Measurements from ENCODE around the gene SCG5. TPM values are rescaled to one million over a fixed set of nuclear protein-coding genes. Genes with fewer than 3 reads are reported as not detected.

The SCG5 gene
- total RNA-seq, 2 donors from 2014 or later: 10.9 to 17.2 TPM

- no peak overlapping the region for H3K27ac ChIP-seq (ENCODE audit: low read depth, low read length)
- H3K9me3 ChIP-seq (ENCODE audit: control insufficient read depth, low read length): peaks cover 24% of the 10 kb centered on the region
- no peaks in the 10 kb centered on the region for H3K36me3 ChIP-seq (ENCODE audit: control insufficient read depth, insufficient read depth, low read length)
- no peaks in the 10 kb centered on the region for H3K4me1 ChIP-seq (ENCODE audit: control insufficient read depth, insufficient read depth, low read length)
- TF ChIP-seq CTCF (conservative IDR thresholded peaks at IDR 0.05): no peak
- H3K4me3 ChIP-seq (ENCODE audit: low read length): no peak overlapping the region
- H3K27me3 Mint-ChIP-seq (ENCODE audit: insufficient read depth): peaks cover 2% of the 10 kb centered on the region
- no peaks in the 10 kb centered on the region for H3K27me3 ChIP-seq (ENCODE audit: control insufficient read depth, insufficient read depth, low read length, poor library complexity, severe bottlenecking)
- no peak overlapping the region for H3K27ac Mint-ChIP-seq
- no peak overlapping the region for H3K4me3 Mint-ChIP-seq
- no peak overlapping the region for H3K9ac ChIP-seq (ENCODE audit: extremely low read depth, low read length, poor library complexity, severe bottlenecking)
- DNase-seq: no peak
- peaks cover 19% of the 10 kb centered on the region for H3K4me1 Mint-ChIP-seq
- H3K36me3 Mint-ChIP-seq (ENCODE audit: low read depth): peaks cover 3% of the 10 kb centered on the region
- H3K9me3 Mint-ChIP-seq: peaks cover 28% of the 10 kb centered on the region
- 85% methylated on average over 1 of the region's 1 CpG; no CpG with 5 or more reads in 1 of the 2 experiments for WGBS, 2 experiments (ENCODE audit: insufficient coverage in 1 of 2, insufficient read length in 1 of 2)
These were observed 97.2 kb downstream of the SCG5 start for GRCh38 chr15:32738666-32739065.

- peaks cover 24% of the 10 kb centered on the region for H3K9me3 ChIP-seq (ENCODE audit: control insufficient read depth, low read length)
- peaks cover 28% of the 10 kb centered on the region for H3K9me3 Mint-ChIP-seq
- H3K36me3 ChIP-seq (ENCODE audit: control insufficient read depth, insufficient read depth, low read length): no peaks in the 10 kb centered on the region
- WGBS, 2 experiments (ENCODE audit: insufficient coverage in 1 of 2, insufficient read length in 1 of 2): 89% methylated on average over 1 of the region's 1 CpG; no CpG with 5 or more reads in 1 of the 2 experiments
- H3K27me3 Mint-ChIP-seq (ENCODE audit: insufficient read depth): peaks cover 2% of the 10 kb centered on the region
- no peaks in the 10 kb centered on the region for H3K27me3 ChIP-seq (ENCODE audit: control insufficient read depth, insufficient read depth, low read length, poor library complexity, severe bottlenecking)
- H3K4me1 Mint-ChIP-seq: peaks cover 19% of the 10 kb centered on the region
- H3K4me3 Mint-ChIP-seq: no peak overlapping the region
- TF ChIP-seq CTCF (conservative IDR thresholded peaks at IDR 0.05): no peak
- no peak overlapping the region for H3K9ac ChIP-seq (ENCODE audit: extremely low read depth, low read length, poor library complexity, severe bottlenecking)
- no peaks in the 10 kb centered on the region for H3K4me1 ChIP-seq (ENCODE audit: control insufficient read depth, insufficient read depth, low read length)
- no peak for DNase-seq
- H3K4me3 ChIP-seq (ENCODE audit: low read length): no peak overlapping the region
- H3K27ac Mint-ChIP-seq: no peak overlapping the region
- H3K27ac ChIP-seq (ENCODE audit: low read depth, low read length): no peak overlapping the region
- H3K36me3 Mint-ChIP-seq (ENCODE audit: low read depth): peaks cover 3% of the 10 kb centered on the region
These were observed 98.1 kb downstream of the SCG5 start for GRCh38 chr15:32739522-32740063.

- no peak for DNase-seq
- Histone ChIP-seq H3K9ac (ENCODE audit: extremely low read depth, low read length, poor library complexity, severe bottlenecking) (no peak overlapping the region), H3K36me3 (ENCODE audit: control insufficient read depth, insufficient read depth, low read length) (no peaks in the 10 kb centered on the region), H3K27ac (ENCODE audit: low read depth, low read length) (no peak overlapping the region), H3K4me1 (ENCODE audit: control insufficient read depth, insufficient read depth, low read length) (no peaks in the 10 kb centered on the region), H3K27me3 (ENCODE audit: control insufficient read depth, insufficient read depth, low read length, poor library complexity, severe bottlenecking) (no peaks in the 10 kb centered on the region), H3K9me3 (ENCODE audit: control insufficient read depth, low read length) (peaks cover 24% of the 10 kb centered on the region), H3K4me3 (ENCODE audit: low read length) (no peak overlapping the region)
- H3K36me3 Mint-ChIP-seq (ENCODE audit: low read depth): no peaks in the 10 kb centered on the region
- H3K9me3 Mint-ChIP-seq: peaks cover 21% of the 10 kb centered on the region
- TF ChIP-seq CTCF (conservative IDR thresholded peaks at IDR 0.05): no peak
- H3K27ac Mint-ChIP-seq: no peak overlapping the region
- H3K27me3 Mint-ChIP-seq (ENCODE audit: insufficient read depth): no peaks in the 10 kb centered on the region
- peaks cover 18% of the 10 kb centered on the region for H3K4me1 Mint-ChIP-seq
- H3K4me3 Mint-ChIP-seq: no peak overlapping the region
- WGBS, 2 experiments (ENCODE audit: insufficient coverage in 1 of 2, insufficient read length in 1 of 2): 75 to 84% methylated on average over 4 of the region's 5 CpGs
These were observed 102.1 kb downstream of the SCG5 start for GRCh38 chr15:32743411-32744140.
